SU-DHL-6 (cell line): ENCODE data around the gene HSH2D.

Source experiments
- CTCF ChIP-seq: fragments of 200-600 bp; sonication (generic); IDR thresholded peaks from one replicate; pipeline ENCODE4 v1.5.1; 2017; ENCODE audit warnings: antibody characterized with exemption, mild to moderate bottlenecking, low read length, moderate library complexity; ENCODE audit not compliant: insufficient read depth, poor library complexity, severe bottlenecking
- EZH2phosphoT487 ChIP-seq: fragments of 200-600 bp; sonication (generic), shearing (Covaris generic); conservative IDR thresholded peaks from 2 replicates; pipeline ENCODE4 v1.6.1; 2018; ENCODE audit warnings: mild to moderate bottlenecking, antibody characterized with exemption, low read length, moderate library complexity, mixed read lengths

GRCh38 chr19:16202320-16203255 is 59.1 kb downstream of the HSH2D start:
- TF ChIP-seq CTCF (no peak), EZH2phosphoT487 (no peak)
